Keratinocyte (primary cell): ENCODE results near the gene TMEM135.

ENCODE experiments used
- CTCF ChIP-seq, 3 experiments: IDR thresholded peaks in 1 of 3; conservative IDR thresholded peaks in 1 of 3; optimal IDR thresholded peaks in 1 of 3; 2 replicates in 2 of 3; 3 replicates in 1 of 3; pipeline versions ENCODE3 to v1.5.1; 2011; ENCODE audit warnings: low read length in 3 of 3, mild to moderate bottlenecking in 3 of 3, moderate library complexity in 2 of 3, control low read depth in 1 of 3, inconsistent platforms in 1 of 3; ENCODE audit not compliant: insufficient read depth in 2 of 3; ENCODE audit errors: extremely low read depth in 1 of 3
- EZH2 ChIP-seq: IDR thresholded peaks from one replicate; pipeline ENCODE4 v1.6.1; 2012; ENCODE audit warnings: inconsistent platforms, mild to moderate bottlenecking, low read length, moderate library complexity

GRCh38 chr11:87215236-87215635 is 177.5 kb downstream of the TMEM135 start:
- TF ChIP-seq CTCF (optimal IDR thresholded peaks at IDR 0.05 in 1 of 3, IDR thresholded peaks at IDR 0.05 in 1 of 3, conservative IDR thresholded peaks at IDR 0.05 in 1 of 3; ENCODE audit: extremely low read depth in 1 of 3, insufficient read depth in 2 of 3, low read length in 3 of 3): no peak
- no peak for TF ChIP-seq EZH2
